ENCODE measurements around the gene KIRREL3. TPM values are rescaled to one million over a fixed set of nuclear protein-coding genes. Genes with fewer than 3 reads are reported as not detected.

Gene KIRREL3
- total RNA-seq, 1 donor from 2014 or later, result 0.09 TPM

GRCh38 chr11:126738295-126739031 lies 262.1 kb downstream of the KIRREL3 start:
- ATAC-seq, result no peak

DNA sequence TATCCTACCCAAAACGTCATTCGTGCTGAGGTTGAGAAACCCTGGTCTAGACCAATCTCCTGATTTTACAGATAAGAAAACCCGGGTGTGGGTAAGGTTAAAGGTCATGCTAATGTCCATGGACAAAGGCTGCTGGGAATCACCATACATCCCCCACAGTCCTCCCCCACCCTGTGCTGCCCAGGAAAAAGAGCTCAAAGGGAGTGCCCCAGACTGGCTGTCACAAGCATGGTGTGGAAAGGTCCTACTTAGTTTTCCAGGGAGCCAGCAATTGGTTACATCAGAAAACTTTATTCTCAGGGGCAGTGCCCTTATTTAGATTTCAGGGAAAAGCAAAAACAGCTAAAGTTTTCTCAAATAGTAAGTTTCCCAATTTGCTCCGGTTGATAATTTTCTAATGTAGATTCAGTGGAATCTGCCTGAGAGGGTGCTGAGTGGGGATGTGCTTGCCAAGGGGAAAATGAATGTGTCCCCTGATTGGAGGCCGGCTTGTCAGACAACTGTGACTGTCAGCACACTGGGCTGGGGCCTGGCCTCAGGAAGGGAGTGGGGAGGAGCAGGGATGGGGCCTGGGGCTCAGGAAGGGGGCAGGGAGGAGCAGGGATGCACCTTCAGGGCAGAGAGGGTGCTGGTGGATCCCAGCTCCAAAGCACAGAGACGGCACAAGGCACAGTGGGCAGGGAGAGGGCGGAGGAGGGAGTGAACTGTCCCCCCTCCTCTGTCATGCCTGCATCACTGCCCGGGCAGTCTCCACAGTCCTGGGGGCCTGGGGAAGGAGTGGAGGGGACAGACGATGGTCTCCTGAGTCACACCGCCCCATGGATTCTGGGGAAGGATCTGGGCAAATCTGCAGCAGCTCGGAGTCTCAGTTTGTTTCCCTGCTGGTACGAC lies 263.6 kb downstream of the KIRREL3 start:
- DNase-seq (ENCODE audit: low spot score) (no peak), ATAC-seq (no peak)
- intact Hi-C loops (cut with DNase I), result no loop called here

More at GRCh38 chr11:126738295-126739031, 262.1 kb downstream of the KIRREL3 start:
- no peak for DNase-seq (ENCODE audit: low spot score)
- intact Hi-C loops (cut with DNase I), result no loop called here

DNA sequence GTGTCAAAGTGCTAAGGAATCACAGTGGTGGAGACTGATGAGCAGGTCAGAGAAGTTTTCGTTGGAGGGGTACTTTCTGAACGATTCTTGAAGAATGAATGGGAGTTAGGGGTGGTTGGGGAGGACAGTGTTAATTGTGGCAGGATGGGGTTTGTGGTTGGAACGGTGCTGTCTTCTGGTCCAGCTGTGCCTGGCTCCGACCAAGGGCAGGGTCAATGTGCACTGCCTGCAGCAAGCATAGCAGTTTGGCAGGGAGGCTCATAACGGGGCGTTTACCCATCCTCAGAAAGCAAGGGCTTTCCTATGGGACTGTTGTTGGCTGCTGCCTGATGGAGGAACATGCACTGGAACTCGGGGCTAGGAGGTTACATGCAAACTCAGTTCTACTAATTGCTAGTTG lies 265.8 kb downstream of the KIRREL3 start:
- ATAC-seq (no peak), DNase-seq (ENCODE audit: low spot score) (no peak)
- intact Hi-C loops (cut with DNase I), result no loop called here

GRCh38 chr11:126733685-126734084 lies 266.9 kb downstream of the KIRREL3 start:
- intact Hi-C loops (cut with DNase I), result no loop called here
- DNase-seq (ENCODE audit: low spot score) (no peak), ATAC-seq (no peak)

DNA sequence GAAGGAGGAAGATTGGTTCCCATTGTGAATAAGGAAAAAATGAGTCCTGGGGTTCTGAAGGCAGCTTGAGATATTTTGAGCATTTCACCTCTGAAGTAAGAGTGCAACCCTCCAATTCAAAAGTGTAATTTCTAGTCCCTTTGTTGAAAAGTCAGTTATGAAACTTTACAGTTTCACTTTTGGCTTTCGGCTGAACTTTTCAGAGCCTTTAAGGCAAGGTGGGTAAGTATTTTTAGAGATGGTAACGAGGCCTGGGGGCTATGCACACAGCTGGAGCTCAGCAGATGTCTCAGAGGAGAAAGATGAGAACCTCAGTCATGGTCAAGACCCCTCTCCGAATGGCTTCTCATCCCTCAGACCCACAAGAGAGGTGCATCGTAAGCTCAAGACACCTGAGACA lies 267.6 kb downstream of the KIRREL3 start:
- intact Hi-C loops (cut with DNase I), result no loop called here
- ATAC-seq, result no peak
- no peak for DNase-seq (ENCODE audit: low spot score)

GRCh38 chr11:126731576-126732142 lies 268.9 kb downstream of the KIRREL3 start:
- DNase-seq (ENCODE audit: low spot score), result no peak
- intact Hi-C loops (cut with DNase I), result no loop called here
- ATAC-seq, result no peak

GRCh38 chr11:126727381-126727780 lies 273.2 kb downstream of the KIRREL3 start:
- ATAC-seq (no peak), DNase-seq (ENCODE audit: low spot score) (no peak)
- intact Hi-C loops (cut with DNase I), result no loop called here

- intact Hi-C loops (cut with DNase I), result no loop called here
- no peak for ATAC-seq
- DNase-seq (ENCODE audit: low spot score), result no peak
Measured at GRCh38 chr11:126725521-126725920, 275.0 kb downstream of the KIRREL3 start.

DNA sequence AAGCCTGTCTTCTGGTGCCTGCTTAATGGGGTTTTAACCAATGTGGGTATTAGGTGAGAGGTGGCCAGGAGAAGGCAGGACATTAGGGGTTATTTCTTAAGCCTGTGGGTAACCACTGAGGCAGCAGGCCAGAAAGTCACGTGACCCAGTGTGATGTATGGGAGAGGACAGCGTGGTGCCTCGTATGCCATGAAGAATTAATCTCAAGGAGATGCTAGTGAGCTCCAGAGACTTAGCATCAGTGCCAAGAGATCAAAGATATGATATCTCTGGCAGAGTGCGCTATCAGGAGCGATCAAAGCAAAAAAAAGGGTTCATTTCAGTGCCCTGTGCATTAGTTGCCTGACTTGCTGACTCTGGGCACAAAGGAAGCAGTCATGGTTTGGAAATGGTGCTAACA lies 275.5 kb downstream of the KIRREL3 start:
- DNase-seq (ENCODE audit: low spot score), result no peak
- intact Hi-C loops (cut with DNase I), result no loop called here
- ATAC-seq, result no peak

- DNase-seq (ENCODE audit: low spot score) (no peak), ATAC-seq (no peak)
- intact Hi-C loops (cut with DNase I), result no loop called here
Measured at GRCh38 chr11:126723665-126724045, 276.9 kb downstream of the KIRREL3 start.

DNA sequence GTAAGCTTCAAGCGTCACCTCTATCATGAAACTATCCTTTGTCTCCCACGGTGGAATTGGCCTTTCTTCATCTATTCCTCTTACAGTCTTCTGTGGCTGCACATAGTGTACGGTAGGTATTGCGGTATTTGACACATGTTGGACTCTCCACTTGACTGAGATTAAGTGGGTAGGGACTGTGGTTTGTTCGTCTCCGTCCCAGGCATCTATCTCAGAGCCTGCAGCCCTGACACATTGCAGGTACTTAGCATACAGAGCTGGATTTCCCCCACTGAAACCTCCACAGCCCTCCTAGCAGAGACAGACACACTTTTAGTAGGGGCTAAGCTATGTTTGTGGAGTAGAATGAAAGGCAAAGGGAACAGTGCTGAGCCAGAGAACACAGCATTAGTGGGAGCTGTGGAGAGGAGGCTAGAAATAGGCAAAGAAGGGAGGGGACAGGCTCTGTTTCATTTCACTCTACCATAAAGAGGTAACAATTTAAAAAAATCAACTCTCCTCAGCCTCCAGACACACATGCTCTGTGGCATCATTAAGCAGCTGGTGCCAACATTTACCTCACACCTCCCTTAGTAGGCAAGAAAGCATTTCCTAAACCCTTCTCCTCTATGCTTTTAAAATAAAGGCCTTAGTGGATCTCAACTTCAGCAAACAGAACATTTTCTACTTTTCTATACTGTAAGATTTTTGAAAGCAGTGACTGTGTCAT lies 277.5 kb downstream of the KIRREL3 start:
- DNase-seq (ENCODE audit: low spot score), result no peak
- intact Hi-C loops (cut with DNase I), result no loop called here

GRCh38 chr11:126722006-126722736 lies 278.4 kb downstream of the KIRREL3 start:
- intact Hi-C loops (cut with DNase I), result no loop called here
- DNase-seq (ENCODE audit: low spot score) (no peak), ATAC-seq (no peak)

More for the DNA sequence above, 277.5 kb downstream of the KIRREL3 start:
- ATAC-seq, result no peak

DNA sequence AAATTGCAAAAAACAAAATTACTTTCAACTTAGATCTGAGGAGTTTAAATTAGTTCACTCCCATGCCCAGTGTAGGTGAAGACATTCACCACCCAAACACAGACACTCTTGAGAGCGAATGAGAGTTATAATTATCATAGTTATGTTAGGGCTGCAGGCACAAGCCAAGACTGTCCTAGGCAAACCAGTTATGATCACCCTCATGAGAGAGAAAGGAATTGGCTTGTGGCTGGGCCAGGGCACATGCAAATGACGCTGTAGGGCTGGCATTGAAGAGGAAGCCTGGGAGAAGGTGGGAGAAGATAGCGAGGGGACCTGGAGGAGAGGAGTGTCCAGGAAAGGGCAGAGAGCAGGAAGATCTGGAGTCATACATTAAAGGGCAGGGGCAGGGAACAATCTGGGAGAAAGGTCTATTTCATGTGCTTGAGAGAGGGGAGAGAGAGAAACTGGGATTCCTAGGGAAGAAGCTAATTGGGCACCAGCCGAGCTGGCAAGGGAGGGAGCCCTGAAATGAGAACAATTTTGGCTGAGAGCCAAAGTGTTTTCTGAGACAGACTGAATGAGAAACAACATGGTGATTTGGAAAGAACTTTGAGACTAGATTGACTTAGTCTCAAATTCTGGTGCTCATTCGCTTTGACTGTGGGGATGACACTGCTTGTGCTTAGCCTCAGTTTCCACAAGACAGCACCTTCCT lies 279.9 kb downstream of the KIRREL3 start:
- no peak for DNase-seq (ENCODE audit: low spot score)
- ATAC-seq, result no peak
- intact Hi-C loops (cut with DNase I), result no loop called here

DNA sequence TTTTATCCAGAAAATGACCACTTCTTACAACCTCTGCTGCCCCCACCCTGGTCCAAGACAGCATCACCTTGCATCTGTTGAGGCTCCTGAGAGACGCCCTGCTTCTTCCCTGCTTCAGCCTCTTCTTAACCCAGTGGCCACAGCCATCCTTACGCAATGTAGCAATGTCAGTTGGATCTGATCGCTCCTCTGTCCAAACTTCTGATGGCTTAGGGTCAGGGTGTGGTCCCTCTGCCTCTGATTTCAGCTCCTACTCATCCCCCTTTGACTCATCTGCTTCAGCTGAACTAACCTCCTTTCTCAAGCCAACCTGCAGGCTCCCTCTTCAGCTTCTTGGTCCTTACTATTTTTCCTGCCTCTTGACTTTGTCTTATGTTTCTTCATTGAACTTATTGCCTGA lies 280.8 kb downstream of the KIRREL3 start:
- ATAC-seq, result peak; percentile 22
- intact Hi-C loops (cut with DNase I), result loop anchor here (5.0 kb wide), 1 partner anchor 268 kb away; no protein-coding TSS in a partner anchor
- DNase-seq (ENCODE audit: low spot score), result no peak

DNA sequence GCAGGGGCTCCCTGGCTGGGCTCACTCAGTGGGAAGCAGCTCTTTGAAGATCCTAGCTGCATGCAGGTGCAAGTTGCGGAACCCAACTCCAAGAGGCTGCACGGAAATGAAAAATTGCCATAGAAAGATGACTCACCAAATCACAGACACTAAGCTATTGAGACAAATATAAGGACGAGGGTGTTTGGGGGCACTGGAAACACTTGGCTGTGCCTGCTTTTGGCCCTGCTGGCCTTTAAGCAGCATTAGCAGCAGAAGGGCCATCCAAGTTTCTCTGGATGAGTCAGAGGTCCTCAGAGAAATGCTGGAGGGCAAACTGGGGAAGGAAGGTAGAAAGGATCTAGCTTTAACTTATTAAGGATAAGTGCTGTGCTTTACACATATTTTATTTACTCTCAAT lies 282.3 kb downstream of the KIRREL3 start:
- DNase-seq (ENCODE audit: low spot score) (no peak), ATAC-seq (no peak)
- intact Hi-C loops (cut with DNase I), result loop anchor here (5.0 kb wide), 1 partner anchor 269 kb away; no protein-coding TSS in a partner anchor

GRCh38 chr11:126716456-126717083 lies 284.0 kb downstream of the KIRREL3 start:
- peak; percentile 64 for DNase-seq (ENCODE audit: low spot score)
- intact Hi-C loops (cut with DNase I), result loop anchor here (5.0 kb wide), 1 partner anchor 271 kb away; no protein-coding TSS in a partner anchor
- ATAC-seq, result peak; percentile 38

GRCh38 chr11:126713806-126714205 lies 286.8 kb downstream of the KIRREL3 start:
- DNase-seq (ENCODE audit: low spot score) (no peak), ATAC-seq (no peak)
- intact Hi-C loops (cut with DNase I), result no loop called here

Data from sciatic nerve (tissue), 2 donors.